ENCODE data around the gene RNF183. TPM values are rescaled to one million over a fixed set of nuclear protein-coding genes. Genes with fewer than 3 reads are reported as not detected.

RNF183 gene
- total and polyA plus RNA-seq, 10 donors: 0.06 to 0.35 (median 0.08) TPM; not detected in 6

DNA sequence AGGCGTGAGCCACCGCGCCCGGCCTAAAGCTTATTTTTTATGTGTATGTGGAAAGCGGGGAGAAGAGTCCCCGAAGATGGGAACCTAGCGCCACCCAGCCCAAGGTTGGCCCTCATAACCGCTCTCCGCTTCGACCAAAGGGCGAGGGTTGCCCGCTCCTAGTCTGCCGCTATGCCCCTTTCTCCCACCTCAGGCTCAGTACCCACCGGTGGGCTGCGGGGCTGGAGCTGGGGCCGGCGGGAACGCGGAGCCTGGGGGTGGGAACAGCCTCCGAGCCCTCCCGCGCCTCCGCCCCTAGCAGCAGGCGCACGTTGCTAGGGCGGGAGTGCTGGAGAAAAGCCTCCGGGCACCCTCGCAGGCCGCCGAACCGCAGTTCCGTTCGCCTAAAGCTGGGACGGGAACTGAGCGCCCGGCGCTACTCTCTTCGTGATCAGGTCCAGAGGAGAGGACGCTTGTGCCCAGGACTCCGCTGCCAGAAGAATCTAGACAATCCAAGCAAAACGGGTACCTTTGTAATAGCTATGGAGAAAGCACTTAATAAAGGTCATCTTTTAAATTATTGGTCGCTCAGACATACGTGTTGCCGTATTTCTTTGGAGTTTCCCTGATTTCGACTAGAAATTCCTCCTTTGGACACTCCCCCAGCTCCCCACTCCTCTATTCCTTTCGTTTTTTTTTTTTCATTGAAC, 37.0 kb upstream of the RNF183 start, which contains the start of gene WDR31:
TSS of gene WDR31 (minus strand) at position 265 of the 689 bp plus-strand sequence. CDS start 8,253 bp downstream, outside the sequence.
- Histone ChIP-seq H3K4me3 (peak within 1 kb of the TSS; percentile 74 to 99 (median 84)), H3K4me1 (peaks cover 5 to 19% (median 13%) of the 10 kb centered on the region in 6 donors), H3K9me3 (no peaks in the 10 kb centered on the region), H3K27ac (peak within 1 kb of the TSS in 7 of 8 donors; percentile 51 to 77 (median 72)), H3K36me3 (no peaks in the 10 kb centered on the region), H3K27me3 (replicated peaks in 1 of 7) (no peaks in the 10 kb centered on the region)
- DNase-seq: peak; percentile 96
- peak; percentile 80 to 88 (median 86) for TF ChIP-seq POLR2AphosphoS5 (IDR thresholded peaks at IDR 0.05)
- TF ChIP-seq POLR2A (IDR thresholded peaks at IDR 0.05): no peak
- TF ChIP-seq, protein P1, sequence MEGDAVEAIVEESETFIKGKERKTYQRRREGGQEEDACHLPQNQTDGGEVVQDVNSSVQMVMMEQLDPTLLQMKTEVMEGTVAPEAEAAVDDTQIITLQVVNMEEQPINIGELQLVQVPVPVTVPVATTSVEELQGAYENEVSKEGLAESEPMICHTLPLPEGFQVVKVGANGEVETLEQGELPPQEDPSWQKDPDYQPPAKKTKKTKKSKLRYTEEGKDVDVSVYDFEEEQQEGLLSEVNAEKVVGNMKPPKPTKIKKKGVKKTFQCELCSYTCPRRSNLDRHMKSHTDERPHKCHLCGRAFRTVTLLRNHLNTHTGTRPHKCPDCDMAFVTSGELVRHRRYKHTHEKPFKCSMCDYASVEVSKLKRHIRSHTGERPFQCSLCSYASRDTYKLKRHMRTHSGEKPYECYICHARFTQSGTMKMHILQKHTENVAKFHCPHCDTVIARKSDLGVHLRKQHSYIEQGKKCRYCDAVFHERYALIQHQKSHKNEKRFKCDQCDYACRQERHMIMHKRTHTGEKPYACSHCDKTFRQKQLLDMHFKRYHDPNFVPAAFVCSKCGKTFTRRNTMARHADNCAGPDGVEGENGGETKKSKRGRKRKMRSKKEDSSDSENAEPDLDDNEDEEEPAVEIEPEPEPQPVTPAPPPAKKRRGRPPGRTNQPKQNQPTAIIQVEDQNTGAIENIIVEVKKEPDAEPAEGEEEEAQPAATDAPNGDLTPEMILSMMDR (IDR thresholded peaks at IDR 0.05 in 8 of 11, conservative IDR thresholded peaks at IDR 0.05 in 3 of 11): no peak
- 1% methylated on average over 26 to 46 of the region's 46 CpGs for WGBS, 5 donors
- intact Hi-C loops (cut with DNase I; ENCODE audit: low total_unique reads): no loop called here

DNA sequence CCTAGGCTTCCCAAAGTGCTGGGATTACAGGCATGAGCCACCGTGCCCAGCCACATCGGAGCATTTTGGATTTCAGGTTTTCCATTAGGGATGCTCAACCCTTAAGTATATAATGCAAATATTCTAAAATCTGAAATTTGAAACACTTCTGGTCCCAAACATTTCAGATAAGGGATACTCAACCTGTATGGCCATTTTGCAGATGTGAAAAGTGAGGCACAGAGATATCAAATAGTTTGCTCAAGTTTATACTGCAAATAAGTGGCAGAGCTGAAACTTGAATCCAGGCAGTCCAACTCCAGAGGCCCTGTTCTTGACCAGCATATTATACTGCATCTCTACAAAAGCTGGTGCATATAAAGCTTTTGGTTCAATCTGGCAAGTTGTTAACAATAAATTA, 34.5 kb upstream of the RNF183 start:
- no peak for DNase-seq
- Histone ChIP-seq H3K27ac (no peak overlapping the region), H3K4me1 (peaks cover 5 to 19% (median 13%) of the 10 kb centered on the region in 6 donors), H3K36me3 (no peaks in the 10 kb centered on the region), H3K4me3 (no peak overlapping the region), H3K27me3 (replicated peaks in 1 of 7) (no peaks in the 10 kb centered on the region), H3K9me3 (no peaks in the 10 kb centered on the region)
- intact Hi-C loops (cut with DNase I; ENCODE audit: low total_unique reads): no loop called here
- 92 to 94% (median 94%) methylated on average over 2 of the region's 2 CpGs for WGBS, 5 donors
- no peak for TF ChIP-seq POLR2A (IDR thresholded peaks at IDR 0.05)

DNA sequence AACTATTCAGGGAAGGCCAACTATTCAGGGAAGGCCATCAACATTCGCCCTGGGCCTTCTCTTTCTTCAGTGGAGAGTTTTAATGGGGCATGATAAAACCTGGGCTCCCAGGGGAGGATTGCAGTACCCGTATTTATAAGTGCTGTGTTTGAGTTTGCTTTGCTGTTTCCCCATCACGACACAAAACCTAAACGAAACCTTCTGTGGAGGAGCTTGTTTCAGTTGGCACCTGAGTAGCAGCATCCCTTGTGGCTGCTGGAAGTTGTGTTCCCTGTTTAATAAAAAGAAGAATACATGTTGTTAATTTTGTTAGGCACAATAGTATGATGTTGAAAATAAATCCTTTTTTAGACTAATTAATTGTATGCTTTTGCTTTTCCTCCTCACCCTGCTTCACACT, 28.6 kb upstream of the RNF183 start:
- Histone ChIP-seq H3K9me3 (no peaks in the 10 kb centered on the region), H3K4me3 (no peak overlapping the region), H3K4me1 (no peaks in the 10 kb centered on the region), H3K27ac (no peak overlapping the region), H3K27me3 (replicated peaks in 1 of 7) (no peaks in the 10 kb centered on the region), H3K36me3 (no peaks in the 10 kb centered on the region)
- TF ChIP-seq POLR2AphosphoS5 (IDR thresholded peaks at IDR 0.05) (no peak), POLR2A (IDR thresholded peaks at IDR 0.05) (no peak)
- TF ChIP-seq, protein P1 (IDR thresholded peaks at IDR 0.05 in 8 of 11, conservative IDR thresholded peaks at IDR 0.05 in 3 of 11): no peak
- DNase-seq: no peak
- 63 to 89% (median 76%) methylated on average over 4 of the region's 4 CpGs for WGBS, 5 donors
- intact Hi-C loops (cut with DNase I; ENCODE audit: low total_unique reads): no loop called here

DNA sequence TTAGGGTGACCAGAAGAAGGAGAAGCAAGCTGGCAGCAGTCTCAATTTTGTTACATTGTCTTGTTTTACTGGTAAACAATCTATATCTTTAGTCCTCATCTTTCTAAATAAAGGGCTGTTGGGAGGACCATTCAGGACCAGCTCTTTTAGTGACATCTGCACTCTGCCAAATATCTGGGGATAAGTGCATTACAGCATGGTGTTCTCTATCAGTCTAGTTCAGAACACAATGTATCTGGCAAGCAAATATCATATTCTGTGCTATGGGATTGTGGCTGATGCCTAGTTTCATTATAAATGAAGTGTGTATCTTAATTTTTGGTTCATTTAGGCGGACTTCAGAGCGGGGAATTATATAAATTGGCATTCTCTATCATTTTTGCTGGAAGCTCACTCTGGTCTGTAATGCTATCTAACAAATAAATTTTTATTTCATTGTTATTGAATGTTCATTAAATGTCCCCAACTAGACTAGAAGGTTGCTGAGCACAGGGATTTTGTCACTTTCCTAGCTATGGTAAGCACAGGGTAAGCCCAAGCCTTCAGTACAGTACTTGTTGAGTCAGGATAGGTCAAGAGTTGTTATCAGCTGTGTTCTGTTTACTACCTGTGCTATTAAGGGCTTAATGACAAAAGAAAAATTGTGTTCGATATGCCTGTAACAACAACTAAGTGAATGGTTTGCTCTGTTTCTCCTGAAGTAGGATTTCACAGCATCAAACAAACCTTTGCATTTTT, 25.0 kb upstream of the RNF183 start:
- Histone ChIP-seq H3K36me3 (no peaks in the 10 kb centered on the region), H3K9me3 (no peaks in the 10 kb centered on the region), H3K27me3 (replicated peaks in 1 of 7) (no peaks in the 10 kb centered on the region), H3K27ac (no peak overlapping the region), H3K4me1 (no peaks in the 10 kb centered on the region), H3K4me3 (no peak overlapping the region)
- 88 to 99% (median 95%) methylated on average over 3 of the region's 3 CpGs for WGBS, 5 donors
- intact Hi-C loops (cut with DNase I; ENCODE audit: low total_unique reads): no loop called here
- TF ChIP-seq, protein P1 (IDR thresholded peaks at IDR 0.05 in 8 of 11, conservative IDR thresholded peaks at IDR 0.05 in 3 of 11): no peak
- TF ChIP-seq POLR2AphosphoS5 (IDR thresholded peaks at IDR 0.05) (no peak), POLR2A (IDR thresholded peaks at IDR 0.05) (no peak)
- no peak for DNase-seq

Data from spleen (tissue), 11 donors.